Bronchial epithelial cell (primary cell): ENCODE measurements around the gene ZNF697. TPM values are rescaled to one million over a fixed set of nuclear protein-coding genes. Genes with fewer than 3 reads are reported as not detected.

Experiments used
- DNase-seq: peaks from one replicate; pipeline ENCODE4 v3.0.0-alpha.2; 2010; ENCODE audit warnings: low read depth
- FAIRE-seq: peaks from 2 replicates; lab custom pipeline; 2011; peaks lifted over from hg19 to GRCh38; lab: Jason Lieb, UNC
- H3K27me3 ChIP-seq: 2 replicates; pipeline ENCODE4 v1.5.1; 2011; ENCODE audit warnings: low read length; ENCODE audit not compliant: control insufficient read depth, insufficient read depth
- H3K36me3 ChIP-seq: 2 replicates; pipeline ENCODE4 v1.5.1; 2011; ENCODE audit warnings: low read length; ENCODE audit not compliant: control insufficient read depth, insufficient read depth
- H3K4me3 ChIP-seq: 2 replicates; pipeline ENCODE4 v1.5.1; 2011; ENCODE audit warnings: mild to moderate bottlenecking, low read depth, low read length, control low read depth
- CTCF ChIP-seq: IDR thresholded peaks from 2 replicates; pipeline ENCODE4 v1.5.1; 2011; ENCODE audit warnings: mild to moderate bottlenecking, moderate library complexity, low read length, control low read depth, inconsistent platforms; ENCODE audit not compliant: insufficient read depth, severe bottlenecking
- total RNA-seq: library from RNA; depleted of rRNA; stranded (reverse); fragments of >200 nt; gene quantifications from 2 replicates; pipeline ENCODE4 v1.2.1, GENCODE V29; 2014

Gene ZNF697
- total RNA-seq, 1 donor from 2014 or later = 5.5 TPM

- no peak for TF ChIP-seq CTCF
- DNase-seq (peak; percentile 43), FAIRE-seq (no peak)
- H3K36me3 ChIP-seq = no peaks in the 10 kb centered on the region
- no peaks in the 10 kb centered on the region for H3K27me3 ChIP-seq
- no peak overlapping the region for H3K4me3 ChIP-seq
These were observed 12.4 kb upstream of the ZNF697 start for GRCh38 chr1:119660253-119661083.

- no peaks in the 10 kb centered on the region for H3K27me3 ChIP-seq
These were observed 11.6 kb upstream of the ZNF697 start for GRCh38 chr1:119659628-119660027.

DNA sequence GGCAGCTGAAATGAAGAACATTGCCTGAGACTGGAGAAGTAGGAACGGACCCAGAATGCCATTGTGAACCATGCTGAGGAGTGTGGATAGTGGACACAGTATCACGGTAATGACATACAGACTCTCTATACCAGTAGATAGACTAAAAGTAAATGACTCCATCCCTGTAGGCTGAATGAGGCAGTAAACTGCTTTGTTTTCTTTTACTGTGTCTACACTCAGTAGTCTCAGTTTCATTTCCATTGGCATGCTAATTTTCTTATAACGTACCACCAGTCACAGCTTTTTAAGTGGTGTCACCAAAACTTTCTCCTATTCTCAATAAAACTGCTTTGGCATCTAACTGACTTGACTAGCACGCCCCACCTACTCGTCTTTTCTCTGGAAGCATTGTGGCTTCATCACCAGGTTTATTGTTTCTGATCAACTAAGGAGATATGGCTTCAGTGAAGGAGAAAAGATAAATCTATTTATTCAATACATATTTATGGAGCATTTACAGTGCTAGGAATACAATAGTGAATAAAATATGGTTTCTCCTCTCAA is 8.4 kb upstream of the ZNF697 start:
- DNase-seq = no peak
- Histone ChIP-seq H3K36me3 (no peaks in the 10 kb centered on the region), H3K27me3 (no peaks in the 10 kb centered on the region), H3K4me3 (no peak overlapping the region)
- TF ChIP-seq CTCF = no peak
- FAIRE-seq = no peak

More at GRCh38 chr1:119659628-119660027, 11.6 kb upstream of the ZNF697 start:
- FAIRE-seq = no peak
- no peak for TF ChIP-seq CTCF
- no peak for DNase-seq
- no peak overlapping the region for H3K4me3 ChIP-seq
- H3K36me3 ChIP-seq = no peaks in the 10 kb centered on the region

DNA sequence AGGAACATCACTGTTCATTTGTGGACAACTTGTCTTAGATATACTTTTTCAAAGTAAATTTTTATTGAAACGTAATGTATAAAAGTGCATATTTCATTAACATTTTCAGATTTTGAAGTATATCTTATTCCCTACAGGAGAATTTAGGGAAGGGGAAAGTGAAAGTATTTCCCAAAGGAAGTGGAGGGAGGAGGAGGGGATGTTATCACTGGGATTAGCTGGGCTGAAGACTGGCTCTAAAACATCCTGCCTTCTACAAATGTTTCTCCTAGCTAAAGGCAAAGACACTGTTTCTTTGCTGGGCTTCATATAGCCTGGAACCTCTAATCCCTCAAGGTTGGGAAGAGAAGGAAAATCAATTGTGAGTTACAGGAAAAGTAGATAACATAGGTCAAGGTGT is 7.1 kb upstream of the ZNF697 start:
- DNase-seq (no peak), FAIRE-seq (no peak)
- no peaks in the 10 kb centered on the region for H3K27me3 ChIP-seq
- no peak for TF ChIP-seq CTCF
- no peaks in the 10 kb centered on the region for H3K36me3 ChIP-seq
- no peak overlapping the region for H3K4me3 ChIP-seq

- TF ChIP-seq CTCF = no peak
- Histone ChIP-seq H3K36me3 (no peaks in the 10 kb centered on the region), H3K4me3 (no peak overlapping the region), H3K27me3 (no peaks in the 10 kb centered on the region)
- DNase-seq (no peak), FAIRE-seq (no peak)
These were observed 5.7 kb upstream of the ZNF697 start for GRCh38 chr1:119653839-119654170.
